RWPE1 (cell line): ENCODE results near the gene MKNK2.

Experiments
- CTCF ChIA-PET: fragments of 350-600 bp; sonication (Branson Sonifier 250); formaldehyde crosslinking; extraction: SDS; loops from one replicate; lab custom pipeline; 2021; lab: Yijun Ruan, JAX
- POLR2A ChIA-PET: fragments of 400-600 bp; formaldehyde crosslinking; extraction: SDS; loops from one replicate; lab custom pipeline; 2020; ENCODE audit warnings: antibody characterized with exemption; ENCODE audit not compliant: low non-redundant PET; lab: Yijun Ruan, JAX
- DNase-seq: peaks from one replicate; pipeline ENCODE4 v3.0.0; 2012; ENCODE audit warnings: low spot score
- H3K27ac ChIP-seq: fragments of 450-650 bp; 2 replicates; pipeline ENCODE4 v1.5.1; 2017
- TF ChIP-seq, protein P1 (sequence below): fragments of 450-650 bp; conservative IDR thresholded peaks from 2 replicates; pipeline ENCODE4 v1.5.1; 2017; ENCODE audit warnings: low read depth, mild to moderate bottlenecking

Gene MKNK2

DNA sequence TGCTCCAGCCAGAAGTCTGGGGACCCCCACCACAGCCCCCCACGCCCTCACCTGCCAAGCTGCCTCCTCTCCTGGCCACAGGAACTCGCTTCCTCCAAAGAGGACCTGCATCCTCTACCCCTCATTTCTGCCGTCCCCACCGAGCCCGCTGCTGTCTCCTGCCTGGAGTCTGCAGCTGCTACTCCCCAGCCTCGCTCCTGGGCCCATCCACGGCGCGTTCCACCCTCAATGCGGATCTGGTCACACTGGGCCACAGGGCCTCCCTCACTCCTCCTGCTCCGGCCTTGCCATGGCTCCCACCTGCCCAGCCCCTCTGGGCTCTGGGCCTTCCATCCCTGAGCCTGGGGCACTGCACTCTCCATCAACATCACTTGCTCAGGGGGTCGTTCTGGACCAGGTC, 39.9 kb downstream of the MKNK2 start:
- ChIA-PET CTCF (interaction anchor here (0.6 kb wide), 2 partner anchors 32 to 60 kb away, joined by 3 read pairs; no protein-coding TSS in a partner anchor), POLR2A (no interaction called here)
- TF ChIP-seq, protein P1, sequence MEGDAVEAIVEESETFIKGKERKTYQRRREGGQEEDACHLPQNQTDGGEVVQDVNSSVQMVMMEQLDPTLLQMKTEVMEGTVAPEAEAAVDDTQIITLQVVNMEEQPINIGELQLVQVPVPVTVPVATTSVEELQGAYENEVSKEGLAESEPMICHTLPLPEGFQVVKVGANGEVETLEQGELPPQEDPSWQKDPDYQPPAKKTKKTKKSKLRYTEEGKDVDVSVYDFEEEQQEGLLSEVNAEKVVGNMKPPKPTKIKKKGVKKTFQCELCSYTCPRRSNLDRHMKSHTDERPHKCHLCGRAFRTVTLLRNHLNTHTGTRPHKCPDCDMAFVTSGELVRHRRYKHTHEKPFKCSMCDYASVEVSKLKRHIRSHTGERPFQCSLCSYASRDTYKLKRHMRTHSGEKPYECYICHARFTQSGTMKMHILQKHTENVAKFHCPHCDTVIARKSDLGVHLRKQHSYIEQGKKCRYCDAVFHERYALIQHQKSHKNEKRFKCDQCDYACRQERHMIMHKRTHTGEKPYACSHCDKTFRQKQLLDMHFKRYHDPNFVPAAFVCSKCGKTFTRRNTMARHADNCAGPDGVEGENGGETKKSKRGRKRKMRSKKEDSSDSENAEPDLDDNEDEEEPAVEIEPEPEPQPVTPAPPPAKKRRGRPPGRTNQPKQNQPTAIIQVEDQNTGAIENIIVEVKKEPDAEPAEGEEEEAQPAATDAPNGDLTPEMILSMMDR, result no peak
- peak overlapping the region; percentile 36; the same call in 1 of the 2 replicates for H3K27ac ChIP-seq
- DNase-seq, result no peak

DNA sequence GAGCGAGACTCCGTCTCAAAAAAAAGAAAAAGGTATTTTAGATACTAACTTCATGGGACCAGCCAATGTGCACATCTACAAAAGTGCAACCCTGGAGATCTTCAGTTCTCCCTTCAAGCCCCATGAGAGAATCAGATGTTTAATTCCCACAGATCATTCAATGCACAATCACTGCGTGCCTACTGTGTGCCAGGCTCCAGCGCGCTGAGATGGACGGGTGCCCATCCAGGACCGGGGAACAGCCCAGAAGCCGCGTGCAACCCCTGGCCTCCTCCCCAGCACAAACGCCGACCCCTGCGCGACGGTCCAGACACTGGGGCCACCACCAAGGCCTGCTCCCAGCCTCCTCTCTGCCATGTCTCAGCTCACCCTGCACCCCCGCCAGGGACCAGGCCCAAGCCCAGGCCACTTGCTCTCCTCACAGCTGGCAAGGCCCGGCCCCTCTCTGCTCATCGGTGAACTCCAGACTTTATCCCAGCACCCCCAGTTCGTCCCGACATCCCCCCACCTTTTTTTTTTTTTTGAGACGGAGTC, 40.8 kb downstream of the MKNK2 start:
- POLR2A ChIA-PET, result no interaction called here
- CTCF ChIA-PET, result interaction anchor here (0.6 kb wide), 1 partner anchor 75 kb away, joined by 6 read pairs; no protein-coding TSS in a partner anchor
- no peak for DNase-seq
- H3K27ac ChIP-seq, result no peak overlapping the region
- TF ChIP-seq, protein P1, result no peak

DNA sequence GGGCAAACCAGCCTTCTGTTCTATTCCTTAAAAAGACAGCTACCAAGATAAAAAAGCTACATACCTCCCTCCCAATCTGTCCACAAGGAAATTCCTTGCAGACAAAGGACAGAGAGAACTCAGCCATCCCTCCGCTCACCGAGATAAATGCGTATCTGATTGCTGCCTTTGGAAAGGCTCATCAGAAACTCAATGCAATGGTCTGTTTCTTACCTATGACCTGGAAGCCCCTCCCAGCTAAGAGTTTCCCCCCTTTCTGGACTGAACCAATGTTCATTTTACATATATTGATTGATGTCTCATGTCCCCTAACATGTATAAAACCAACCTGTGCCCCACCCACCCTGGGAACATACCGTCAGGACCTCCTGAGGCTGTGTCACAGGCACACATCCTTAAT, 47.2 kb downstream of the MKNK2 start:
- H3K27ac ChIP-seq, result no peak overlapping the region
- ChIA-PET POLR2A (no interaction called here), CTCF (interaction anchor here (0.7 kb wide), 1 partner anchor 53 kb away, joined by 4 read pairs; no protein-coding TSS in a partner anchor)
- no peak for DNase-seq
- TF ChIP-seq, protein P1, result no peak

DNA sequence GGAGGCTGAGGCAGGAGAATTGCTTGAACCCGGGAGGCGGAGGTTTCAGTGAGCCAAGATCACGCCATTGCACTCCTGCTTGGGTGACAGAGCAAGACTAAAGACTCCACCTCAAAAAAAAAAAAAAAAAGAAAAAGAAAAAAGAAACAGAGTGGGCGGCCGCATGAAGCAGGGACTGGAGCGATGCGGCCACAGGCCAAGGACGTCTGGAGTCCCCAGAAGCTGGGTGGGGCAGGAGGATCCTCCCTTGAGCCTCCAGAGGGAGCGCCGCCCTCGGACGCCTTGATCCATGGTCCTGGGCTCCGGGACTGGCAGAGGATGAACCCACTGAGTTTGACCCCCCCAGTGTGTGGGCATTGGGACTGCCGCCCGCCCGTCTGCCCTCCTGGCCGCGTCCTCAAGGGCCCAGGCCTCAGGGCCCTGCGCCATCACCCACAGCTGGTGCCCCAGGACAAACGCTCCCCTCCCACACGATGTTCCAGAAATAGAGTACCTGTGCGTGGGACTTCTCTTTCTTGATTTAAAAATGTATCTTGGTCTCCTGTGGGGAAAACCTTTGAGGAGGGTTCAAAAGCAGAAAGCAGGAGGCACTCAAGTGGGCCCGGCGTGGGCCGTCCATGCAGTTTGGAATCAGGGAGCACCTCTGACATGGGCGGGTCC, 51.1 kb downstream of the MKNK2 start:
- TF ChIP-seq, protein P1, result no peak
- H3K27ac ChIP-seq, result no peak overlapping the region
- no peak for DNase-seq
- ChIA-PET CTCF (no interaction called here), POLR2A (no interaction called here)

DNA sequence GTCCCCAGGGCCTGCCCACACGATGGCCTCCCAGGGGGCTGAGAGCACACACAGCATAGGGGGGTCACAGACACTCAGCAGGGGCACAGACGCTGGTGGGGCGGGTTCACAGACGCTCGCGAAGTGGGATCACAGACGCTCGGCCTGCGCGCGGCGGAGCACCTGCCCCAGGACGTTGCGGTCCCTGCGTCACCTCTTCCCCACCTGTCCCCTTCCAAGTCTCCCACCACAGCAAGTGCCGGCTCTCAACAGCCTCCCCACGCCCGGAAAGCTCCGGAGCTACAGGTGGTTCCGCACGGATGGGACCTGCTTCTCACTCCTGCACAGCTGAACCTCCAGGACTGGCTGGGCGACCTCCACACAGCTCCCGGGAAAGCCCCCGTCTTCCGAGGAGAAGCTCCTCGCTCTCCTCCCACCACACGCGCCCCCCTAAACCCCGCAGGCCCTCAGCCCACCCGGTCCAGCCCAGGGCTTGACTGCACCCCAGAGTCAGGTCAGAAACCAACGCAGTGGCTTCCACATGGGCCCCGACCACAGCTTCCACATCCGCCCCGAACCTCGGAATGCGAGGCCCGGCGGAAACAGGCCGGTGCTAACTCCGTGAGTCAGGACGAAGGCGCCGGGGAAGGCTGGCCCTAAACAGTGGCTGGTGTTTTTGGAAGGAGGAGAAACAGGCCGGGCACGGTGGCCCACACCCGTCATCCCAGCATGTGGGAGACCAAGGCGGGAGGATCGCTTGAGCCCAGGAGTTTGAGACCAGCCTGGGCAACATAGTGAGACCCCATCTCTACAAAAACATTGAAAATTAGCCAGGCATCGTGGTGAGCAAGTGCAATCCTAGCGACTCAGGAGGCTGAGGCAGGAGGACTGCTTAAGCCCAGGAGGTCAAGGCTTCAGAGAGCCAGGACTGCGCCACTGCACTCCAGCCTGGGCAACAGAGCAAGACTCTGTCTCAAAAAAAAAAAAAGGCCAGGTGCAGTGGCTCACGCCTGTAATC, 52.0 kb downstream of the MKNK2 start:
- DNase-seq, result no peak
- TF ChIP-seq, protein P1, result no peak
- H3K27ac ChIP-seq, result no peak overlapping the region
- CTCF ChIA-PET, result interaction anchor here (0.6 kb wide), 1 partner anchor 13 kb away, joined by 4 read pairs; no protein-coding TSS in a partner anchor
- POLR2A ChIA-PET, result no interaction called here
